Neural cell (in vitro differentiated cells): ENCODE data around the gene FAU. TPM values are rescaled to one million over a fixed set of nuclear protein-coding genes. Genes with fewer than 3 reads are reported as not detected.

Experiments used
- H2AFZ ChIP-seq: fragments of 200-600, 300-800 bp; sonication (generic), shearing (Covaris generic); 2 replicates; pipeline ENCODE4 v1.6.0; 2014; ENCODE audit warnings: low read depth, mild to moderate bottlenecking, antibody characterized with exemption, low read length, moderate library complexity
- H3F3A ChIP-seq: fragments of 200-600 bp; shearing (Covaris generic); 2 replicates; pipeline ENCODE4 v1.6.1; 2016; ENCODE audit warnings: mild to moderate bottlenecking, moderate library complexity, mixed read lengths, antibody characterized with exemption, low read length; ENCODE audit not compliant: insufficient read depth, poor library complexity, severe bottlenecking
- H3K27ac ChIP-seq: fragments of 200-600, 300-800 bp; sonication (generic), shearing (Covaris generic); 2 replicates; pipeline ENCODE4 v1.5.1; 2014; ENCODE audit warnings: mild to moderate bottlenecking, low read length, moderate library complexity
- H3K27me3 ChIP-seq: fragments of 300-800, 200-600 bp; sonication (generic), shearing (Covaris generic); 2 replicates; pipeline ENCODE4 v1.6.0; 2014; ENCODE audit warnings: mild to moderate bottlenecking, low read depth, low read length, moderate library complexity; ENCODE audit not compliant: insufficient read depth
- H3K36me3 ChIP-seq: fragments of 300-800, 200-600 bp; sonication (generic), shearing (Covaris generic); 2 replicates; pipeline ENCODE4 v1.5.1; 2014; ENCODE audit warnings: mild to moderate bottlenecking, antibody characterized with exemption, low read length, moderate library complexity; ENCODE audit not compliant: insufficient read depth
- H3K4me2 ChIP-seq: fragments of 300-800, 200-600 bp; sonication (generic), shearing (Covaris generic); 2 replicates; pipeline ENCODE4 v1.6.0; 2014; ENCODE audit warnings: mild to moderate bottlenecking, low read length
- H3K4me3 ChIP-seq: fragments of 300-800, 200-600 bp; sonication (generic), shearing (Covaris generic); 2 replicates; pipeline ENCODE4 v1.5.1; 2014; ENCODE audit warnings: mild to moderate bottlenecking, low read length, moderate library complexity
- H3K79me2 ChIP-seq: fragments of 200-600 bp; shearing (Covaris generic); replicated peaks from 2 replicates; pipeline ENCODE4 v1.6.0; 2014; ENCODE audit warnings: mild to moderate bottlenecking, low read length, moderate library complexity; ENCODE audit not compliant: insufficient read depth
- H3K9ac ChIP-seq: fragments of 300-800, 200-600 bp; sonication (generic), shearing (Covaris generic); 2 replicates; pipeline ENCODE4 v1.6.1; 2016; ENCODE audit warnings: mild to moderate bottlenecking, low read length, mixed read lengths
- H3K9me2 ChIP-seq: fragments of 200-600 bp; shearing (Covaris generic); 2 replicates; pipeline ENCODE4 v1.6.1; 2016; ENCODE audit warnings: mild to moderate bottlenecking, low read length, mixed read lengths; ENCODE audit not compliant: insufficient read depth
- H3K9me3 ChIP-seq: fragments of 200-600, 300-800 bp; sonication (generic), shearing (Covaris generic); 2 replicates; pipeline ENCODE4 v1.6.1; 2016; ENCODE audit warnings: mild to moderate bottlenecking, mixed run types, low read length, moderate library complexity, mixed read lengths
- H4K20me1 ChIP-seq: fragments of 200-600 bp; shearing (Covaris generic); 2 replicates; pipeline ENCODE4 v1.6.1; 2016; ENCODE audit warnings: mild to moderate bottlenecking, mixed run types; ENCODE audit not compliant: insufficient read depth
- EP300 ChIP-seq: fragments of 450-650 bp; conservative IDR thresholded peaks from 2 replicates; pipeline ENCODE4 v1.6.1; 2014; ENCODE audit warnings: antibody characterized with exemption, mild to moderate bottlenecking, moderate library complexity; ENCODE audit not compliant: poor library complexity, severe bottlenecking
- EZH2 ChIP-seq: fragments of 200-600, 300-800 bp; shearing (Covaris generic), sonication (generic); IDR thresholded peaks from 2 replicates; pipeline ENCODE4 v1.6.1; 2014; ENCODE audit warnings: antibody characterized with exemption, low read length, borderline replicate concordance, mild to moderate bottlenecking; ENCODE audit not compliant: insufficient read depth, poor library complexity, severe bottlenecking
- MXI1 ChIP-seq: fragments of 450-650 bp; conservative IDR thresholded peaks from 2 replicates; pipeline ENCODE4 v1.6.1; 2014; ENCODE audit warnings: antibody characterized with exemption, mild to moderate bottlenecking; ENCODE audit not compliant: poor library complexity, severe bottlenecking
- POLR2AphosphoS5 ChIP-seq: IDR thresholded peaks from 2 replicates; pipeline ENCODE4 v1.6.1; 2012
- RAD21 ChIP-seq: fragments of 450-650 bp; conservative IDR thresholded peaks from 2 replicates; pipeline ENCODE4 v1.6.1; 2014; ENCODE audit warnings: antibody characterized with exemption, mild to moderate bottlenecking, moderate library complexity
- SMC3 ChIP-seq: fragments of 450-650 bp; conservative IDR thresholded peaks from 2 replicates; pipeline ENCODE4 v1.6.1; 2014; ENCODE audit warnings: antibody characterized with exemption, mild to moderate bottlenecking, moderate library complexity; ENCODE audit not compliant: poor library complexity
- TAF1 ChIP-seq: IDR thresholded peaks from 2 replicates; pipeline ENCODE4 v1.6.1; 2012; ENCODE audit warnings: low read depth
- polyA plus RNA-seq: library from polyadenylated mRNA; depleted of rRNA; stranded (reverse); fragments of >200 nt; gene quantifications from 2 replicates; pipeline ENCODE4 v1.2.3, GENCODE V29; 2014
- TF ChIP-seq, protein P1 (sequence below): fragments of 450-650 bp; IDR thresholded peaks from 2 replicates; pipeline ENCODE4 v1.5.1; 2014; ENCODE audit warnings: antibody characterized with exemption, mild to moderate bottlenecking, moderate library complexity; ENCODE audit not compliant: poor library complexity, severe bottlenecking
- TF ChIP-seq, protein P2 (sequence below): IDR thresholded peaks from 2 replicates; pipeline ENCODE4 v1.6.1; 2012; ENCODE audit warnings: borderline replicate concordance

Gene FAU
- polyA plus RNA-seq, 1 donor from 2014 or later, result 420 TPM

DNA sequence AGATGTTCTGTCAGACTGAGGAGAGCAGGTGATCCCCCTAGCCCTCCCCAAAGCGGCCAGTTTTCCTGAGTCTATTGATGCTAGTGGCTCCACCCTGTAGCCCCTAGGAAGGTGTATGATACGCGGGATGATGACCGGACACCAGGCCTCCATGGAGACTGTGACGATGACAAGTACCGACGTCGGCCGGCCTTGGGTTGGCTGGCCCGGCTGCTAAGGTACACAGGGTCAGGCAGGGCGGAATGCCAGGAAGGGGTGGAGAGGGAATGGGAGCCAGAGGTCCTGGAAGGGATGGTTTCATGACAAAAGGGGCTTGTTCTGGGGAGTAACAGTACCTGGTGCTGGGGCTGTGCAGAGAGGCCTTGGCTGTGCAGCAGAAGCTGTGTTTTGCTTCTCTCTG lies 34.7 kb downstream of the FAU start:
- Histone ChIP-seq H4K20me1 (no peaks in the 10 kb centered on the region), H2AFZ (no peak overlapping the region), H3K9ac (no peak overlapping the region), H3K9me2 (no peaks in the 10 kb centered on the region), H3K27me3 (no peaks in the 10 kb centered on the region), H3K9me3 (no peaks in the 10 kb centered on the region), H3K4me2 (no peak overlapping the region), H3K36me3 (no peaks in the 10 kb centered on the region), H3F3A (no peaks in the 10 kb centered on the region), H3K27ac (no peak overlapping the region), H3K4me3 (no peak overlapping the region), H3K79me2 (peaks cover 23% of the 10 kb centered on the region)
- TF ChIP-seq EZH2, result no peak
- no peak for TF ChIP-seq TAF1
- no peak for TF ChIP-seq SMC3
- no peak for TF ChIP-seq POLR2AphosphoS5
- TF ChIP-seq, protein P1, sequence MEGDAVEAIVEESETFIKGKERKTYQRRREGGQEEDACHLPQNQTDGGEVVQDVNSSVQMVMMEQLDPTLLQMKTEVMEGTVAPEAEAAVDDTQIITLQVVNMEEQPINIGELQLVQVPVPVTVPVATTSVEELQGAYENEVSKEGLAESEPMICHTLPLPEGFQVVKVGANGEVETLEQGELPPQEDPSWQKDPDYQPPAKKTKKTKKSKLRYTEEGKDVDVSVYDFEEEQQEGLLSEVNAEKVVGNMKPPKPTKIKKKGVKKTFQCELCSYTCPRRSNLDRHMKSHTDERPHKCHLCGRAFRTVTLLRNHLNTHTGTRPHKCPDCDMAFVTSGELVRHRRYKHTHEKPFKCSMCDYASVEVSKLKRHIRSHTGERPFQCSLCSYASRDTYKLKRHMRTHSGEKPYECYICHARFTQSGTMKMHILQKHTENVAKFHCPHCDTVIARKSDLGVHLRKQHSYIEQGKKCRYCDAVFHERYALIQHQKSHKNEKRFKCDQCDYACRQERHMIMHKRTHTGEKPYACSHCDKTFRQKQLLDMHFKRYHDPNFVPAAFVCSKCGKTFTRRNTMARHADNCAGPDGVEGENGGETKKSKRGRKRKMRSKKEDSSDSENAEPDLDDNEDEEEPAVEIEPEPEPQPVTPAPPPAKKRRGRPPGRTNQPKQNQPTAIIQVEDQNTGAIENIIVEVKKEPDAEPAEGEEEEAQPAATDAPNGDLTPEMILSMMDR, result no peak
- no peak for TF ChIP-seq EP300
- TF ChIP-seq, protein P2, sequence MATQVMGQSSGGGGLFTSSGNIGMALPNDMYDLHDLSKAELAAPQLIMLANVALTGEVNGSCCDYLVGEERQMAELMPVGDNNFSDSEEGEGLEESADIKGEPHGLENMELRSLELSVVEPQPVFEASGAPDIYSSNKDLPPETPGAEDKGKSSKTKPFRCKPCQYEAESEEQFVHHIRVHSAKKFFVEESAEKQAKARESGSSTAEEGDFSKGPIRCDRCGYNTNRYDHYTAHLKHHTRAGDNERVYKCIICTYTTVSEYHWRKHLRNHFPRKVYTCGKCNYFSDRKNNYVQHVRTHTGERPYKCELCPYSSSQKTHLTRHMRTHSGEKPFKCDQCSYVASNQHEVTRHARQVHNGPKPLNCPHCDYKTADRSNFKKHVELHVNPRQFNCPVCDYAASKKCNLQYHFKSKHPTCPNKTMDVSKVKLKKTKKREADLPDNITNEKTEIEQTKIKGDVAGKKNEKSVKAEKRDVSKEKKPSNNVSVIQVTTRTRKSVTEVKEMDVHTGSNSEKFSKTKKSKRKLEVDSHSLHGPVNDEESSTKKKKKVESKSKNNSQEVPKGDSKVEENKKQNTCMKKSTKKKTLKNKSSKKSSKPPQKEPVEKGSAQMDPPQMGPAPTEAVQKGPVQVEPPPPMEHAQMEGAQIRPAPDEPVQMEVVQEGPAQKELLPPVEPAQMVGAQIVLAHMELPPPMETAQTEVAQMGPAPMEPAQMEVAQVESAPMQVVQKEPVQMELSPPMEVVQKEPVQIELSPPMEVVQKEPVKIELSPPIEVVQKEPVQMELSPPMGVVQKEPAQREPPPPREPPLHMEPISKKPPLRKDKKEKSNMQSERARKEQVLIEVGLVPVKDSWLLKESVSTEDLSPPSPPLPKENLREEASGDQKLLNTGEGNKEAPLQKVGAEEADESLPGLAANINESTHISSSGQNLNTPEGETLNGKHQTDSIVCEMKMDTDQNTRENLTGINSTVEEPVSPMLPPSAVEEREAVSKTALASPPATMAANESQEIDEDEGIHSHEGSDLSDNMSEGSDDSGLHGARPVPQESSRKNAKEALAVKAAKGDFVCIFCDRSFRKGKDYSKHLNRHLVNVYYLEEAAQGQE, result no peak
- TF ChIP-seq RAD21, result no peak
- no peak for TF ChIP-seq MXI1

DNA sequence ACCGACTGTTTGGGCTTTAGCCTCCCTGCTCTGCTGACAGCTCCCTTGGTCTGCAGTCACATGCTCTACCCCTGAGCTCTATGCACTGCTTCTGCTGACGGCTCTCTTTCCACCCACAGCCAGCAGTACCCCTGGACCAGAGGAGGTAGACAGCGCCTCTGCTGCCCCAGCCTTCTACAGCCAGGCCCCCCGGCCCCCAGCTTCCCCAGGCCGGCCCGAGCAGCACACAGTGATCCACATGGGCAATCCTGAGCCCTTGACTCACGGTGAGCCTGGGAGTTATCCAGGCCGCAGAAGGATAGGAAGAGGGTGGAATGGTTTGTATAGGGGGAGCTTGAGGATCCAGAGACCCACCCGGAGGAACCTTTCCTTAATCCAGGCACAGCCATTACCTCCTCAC lies 35.1 kb downstream of the FAU start:
- Histone ChIP-seq H3F3A (no peaks in the 10 kb centered on the region), H3K9ac (no peak overlapping the region), H4K20me1 (no peaks in the 10 kb centered on the region), H3K36me3 (no peaks in the 10 kb centered on the region), H3K9me2 (no peaks in the 10 kb centered on the region), H3K27me3 (no peaks in the 10 kb centered on the region), H2AFZ (no peak overlapping the region), H3K79me2 (peaks cover 23% of the 10 kb centered on the region), H3K27ac (no peak overlapping the region), H3K4me2 (no peak overlapping the region), H3K9me3 (no peaks in the 10 kb centered on the region), H3K4me3 (no peak overlapping the region)
- TF ChIP-seq RAD21 (no peak), EZH2 (no peak), EP300 (no peak)

DNA sequence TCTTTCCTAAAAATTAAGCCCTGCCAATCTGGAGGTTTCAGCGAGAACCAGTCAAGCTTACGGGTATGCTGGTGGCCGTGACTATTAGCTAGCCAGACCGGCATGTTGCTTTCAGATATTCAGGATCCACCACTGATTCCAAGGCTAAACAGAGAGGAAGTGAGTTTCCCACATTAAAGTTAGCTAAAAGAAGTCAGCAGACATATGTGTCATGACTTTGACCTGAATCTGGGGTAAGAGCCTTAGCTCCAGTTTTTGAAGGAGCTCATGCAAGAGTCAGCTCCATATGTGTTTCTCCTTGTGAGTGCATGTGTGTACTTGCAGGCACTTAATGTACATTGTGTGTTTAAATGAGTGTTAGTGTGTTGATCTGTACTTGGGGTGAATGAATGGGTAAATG lies 36.5 kb downstream of the FAU start:
- Histone ChIP-seq H3K27ac (no peak overlapping the region), H2AFZ (no peak overlapping the region), H3K36me3 (no peaks in the 10 kb centered on the region), H3K9ac (no peak overlapping the region), H3K27me3 (no peaks in the 10 kb centered on the region), H3K9me3 (no peaks in the 10 kb centered on the region), H3K4me2 (no peak overlapping the region), H3K4me3 (peak overlapping the region; percentile 84), H4K20me1 (no peaks in the 10 kb centered on the region), H3K79me2 (peaks cover 23% of the 10 kb centered on the region), H3K9me2 (no peaks in the 10 kb centered on the region), H3F3A (no peaks in the 10 kb centered on the region)
- TF ChIP-seq, protein P2, result no peak
- TF ChIP-seq POLR2AphosphoS5, result no peak
- TF ChIP-seq RAD21, result no peak
